Amygdala (tissue), 56 donors: ENCODE data around the gene NAB2.
A peak's percentile ranks its signal among the peaks of the same experiment; 100 is the strongest.
"Not testable (repeated sequence)": the region's sequence is repeated elsewhere in the genome, so short reads cannot be mapped to it uniquely, and the experiment has no call there.

Experiments
- DNase-seq, 56 donors: peaks; one replicate each; lab custom pipeline; 2025; lab: John Stamatoyannopoulos, UW

NAB2 gene

GRCh38 chr12:57109207-57110103 lies 20.5 kb downstream of the NAB2 start:
- DNase-seq = no peak

- peak in 17 of 56 donors; percentile 8 to 58 (median 31) for DNase-seq
Observed at GRCh38 chr12:57110104-57111030, 21.5 kb downstream of the NAB2 start.

GRCh38 chr12:57111031-57111734 lies 22.3 kb downstream of the NAB2 start, which contains the start of gene STAT6:
STAT6 (minus strand) TSS chr12:57111362; CDS start chr12:57108278, 3,084 bp downstream.
- DNase-seq = peak in 40 of 56 donors; percentile 17 to 66 (median 46)

DNA sequence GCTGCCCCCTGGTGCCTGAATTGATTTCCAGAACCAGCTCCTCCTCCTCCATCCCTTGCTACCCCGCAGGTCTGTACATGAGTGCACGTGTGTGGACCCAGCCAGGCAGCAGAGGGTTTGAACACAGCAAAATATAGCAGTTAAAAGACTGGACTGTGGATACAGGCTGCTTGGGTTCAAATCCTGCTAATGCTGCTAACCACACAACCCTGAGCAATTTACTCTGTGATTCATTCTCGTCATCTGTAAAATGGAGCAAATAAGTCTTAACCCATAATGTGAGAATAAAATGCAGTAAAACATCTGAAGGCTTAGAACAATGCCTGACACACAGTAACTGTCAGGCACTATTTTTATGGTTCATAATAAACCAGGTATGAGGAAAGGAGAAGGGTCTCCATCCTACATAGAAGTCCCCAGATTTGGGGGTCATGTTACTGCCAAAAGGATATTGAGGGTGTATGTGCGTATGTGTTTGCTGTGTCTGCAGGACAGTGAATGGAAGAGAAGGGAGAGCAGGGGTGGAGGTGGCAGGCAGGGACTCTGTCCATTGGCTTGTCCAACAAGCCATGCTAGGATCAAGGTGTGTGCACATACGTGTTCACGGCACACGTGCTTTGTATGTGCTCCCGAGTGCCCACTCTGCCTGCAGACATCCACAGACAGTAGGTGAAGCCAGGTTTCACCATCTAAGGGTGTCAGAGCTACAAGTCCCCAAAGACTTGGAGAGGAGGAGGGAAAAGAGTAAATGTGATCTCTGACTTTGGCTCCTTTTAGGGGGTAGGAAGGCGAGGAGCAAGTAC lies 23.8 kb downstream of the NAB2 start:
- DNase-seq = peak in 7 of 56 donors; percentile 39 to 82 (median 66)

DNA sequence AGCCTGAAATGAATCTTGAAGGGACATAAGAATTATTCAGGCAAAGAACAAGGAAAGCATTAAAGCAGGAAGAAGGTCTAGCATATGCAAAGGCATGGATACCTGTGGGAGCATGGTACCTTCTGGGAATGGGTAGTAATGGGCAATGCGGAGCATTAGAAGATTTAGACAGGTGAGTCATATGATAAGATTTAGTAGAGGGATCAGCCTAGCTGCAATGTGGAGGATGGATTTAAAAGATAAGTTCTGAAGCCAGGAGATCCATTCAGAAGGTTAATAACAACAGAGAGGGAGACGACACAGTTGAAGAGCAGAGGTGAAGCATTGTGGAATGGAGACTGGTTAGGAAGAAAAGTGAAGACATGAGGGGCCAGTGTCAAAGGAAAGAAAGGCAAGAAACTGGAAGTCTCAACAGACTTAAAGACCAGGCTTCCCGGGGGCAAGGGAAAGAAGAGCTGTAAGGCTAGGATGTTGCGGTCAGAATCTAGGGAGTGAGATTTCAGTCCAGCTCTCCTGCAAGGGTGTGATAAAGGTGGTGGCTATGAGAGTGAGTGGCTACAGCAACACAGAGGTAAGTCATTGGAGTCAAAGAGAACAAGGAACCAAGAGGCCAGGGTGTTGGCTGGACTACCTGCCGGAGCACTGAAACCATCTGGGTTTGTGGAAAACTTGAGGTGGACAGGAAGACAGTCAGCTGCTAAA lies 27.8 kb downstream of the NAB2 start:
- no peak for DNase-seq

GRCh38 chr12:57118711-57119271 lies 29.9 kb downstream of the NAB2 start:
- DNase-seq = no peak

DNA sequence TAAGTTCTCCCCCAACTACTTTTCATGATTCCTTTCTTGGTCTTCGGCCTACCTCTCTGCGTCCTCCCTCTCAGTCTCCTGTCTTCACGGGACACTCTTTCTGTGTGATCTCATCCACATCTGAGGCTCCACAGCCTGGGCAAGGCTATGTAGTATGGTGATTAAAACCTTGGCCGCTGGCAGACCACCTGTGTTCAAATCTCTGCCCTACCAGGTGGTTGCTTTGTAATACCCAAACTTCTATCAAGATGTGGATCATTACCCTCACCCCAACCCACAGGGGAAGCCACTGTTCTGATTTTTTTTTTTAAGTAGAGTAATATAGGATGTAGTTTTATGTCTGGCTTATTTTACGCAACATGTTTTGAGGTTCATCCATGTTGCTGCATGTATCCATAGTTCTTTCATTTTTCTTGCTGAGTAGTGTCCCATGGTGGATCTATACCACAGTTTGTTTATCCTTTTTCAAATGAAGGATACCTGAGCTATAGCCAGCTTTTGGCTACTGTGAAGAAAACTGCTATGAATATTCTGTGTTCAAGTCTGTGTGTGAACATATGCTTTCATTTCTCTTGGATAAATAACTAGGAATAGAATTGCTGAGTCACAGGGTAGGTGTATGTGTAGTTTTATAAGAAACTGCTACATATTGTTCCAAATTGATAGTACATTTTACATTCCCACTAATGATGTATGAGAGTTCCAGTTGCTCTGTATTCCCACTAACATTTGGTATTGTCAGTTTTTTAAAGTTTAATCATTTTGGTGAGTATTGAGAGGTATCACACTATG lies 30.6 kb downstream of the NAB2 start:
- DNase-seq = no peak

DNA sequence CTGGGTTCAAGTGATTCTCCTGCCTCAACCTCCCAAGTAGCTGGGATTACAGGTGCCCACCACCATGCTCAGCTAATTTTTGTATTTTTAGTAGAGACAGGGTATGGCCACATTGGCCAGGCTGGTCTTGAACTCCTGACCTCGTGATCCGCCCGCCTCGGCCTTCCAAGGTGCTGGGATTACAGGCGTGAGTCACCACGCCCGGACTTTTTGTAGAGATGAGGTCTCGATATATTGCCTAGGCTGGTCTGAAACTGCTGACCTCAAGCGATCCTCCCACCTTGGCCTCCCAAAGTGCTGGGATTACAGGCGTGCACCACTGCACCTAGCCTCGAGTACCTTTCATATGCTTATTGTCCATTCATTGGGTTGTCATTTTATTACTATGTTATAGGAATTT lies 31.8 kb downstream of the NAB2 start:
- not testable (repeated sequence) for DNase-seq

DNA sequence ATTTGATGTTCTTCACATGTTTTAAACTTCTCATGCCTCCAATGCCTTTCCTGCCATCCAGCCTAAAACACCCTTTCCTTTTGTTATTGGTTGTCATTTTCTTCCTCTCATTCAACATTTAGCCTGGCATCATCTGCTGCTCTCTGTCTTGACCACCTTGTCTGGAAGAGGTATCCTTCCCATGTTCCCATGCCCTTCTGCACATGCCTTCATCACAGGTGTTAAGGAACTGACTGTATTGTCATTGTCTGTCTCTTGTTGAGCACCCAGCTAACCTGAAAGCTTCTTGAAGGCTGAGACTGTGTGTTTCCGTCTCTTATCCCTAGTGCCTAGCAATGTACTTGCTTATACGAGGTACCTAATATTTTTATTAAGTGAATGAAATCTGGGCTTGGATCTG lies 34.9 kb downstream of the NAB2 start:
- DNase-seq = no peak

DNA sequence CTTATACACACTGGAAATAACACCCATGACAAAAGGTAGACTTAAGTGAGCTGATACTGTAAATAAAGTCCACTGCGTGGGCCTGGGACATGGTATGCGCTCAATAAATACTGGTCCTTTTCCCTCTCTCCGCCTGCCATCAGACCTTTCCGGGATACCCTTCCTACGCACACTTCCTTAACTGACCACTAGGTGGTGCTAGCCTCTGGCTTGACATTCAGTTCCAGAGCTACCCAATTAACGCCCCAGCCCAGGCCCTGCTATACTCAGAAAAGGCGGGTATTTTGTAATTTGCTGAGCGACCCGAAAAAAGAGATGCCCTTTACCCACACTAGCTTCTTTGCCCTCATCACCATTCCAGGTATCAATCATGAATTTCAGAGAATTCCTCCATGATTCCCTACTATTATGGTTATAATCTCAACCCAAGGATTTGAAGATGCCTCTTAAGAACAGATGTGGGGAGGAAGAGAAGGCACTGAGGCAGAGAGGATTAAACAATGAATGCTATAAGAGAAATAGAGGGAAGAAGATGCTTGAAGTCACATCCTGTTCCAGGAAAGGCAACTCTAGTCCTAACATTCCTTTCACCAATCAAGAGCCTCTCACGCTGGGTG lies 35.5 kb downstream of the NAB2 start:
- DNase-seq = peak in 48 of 56 donors; percentile 11 to 88 (median 53)

- no peak for DNase-seq
Observed at GRCh38 chr12:57126061-57126460, 37.1 kb downstream of the NAB2 start.

DNA sequence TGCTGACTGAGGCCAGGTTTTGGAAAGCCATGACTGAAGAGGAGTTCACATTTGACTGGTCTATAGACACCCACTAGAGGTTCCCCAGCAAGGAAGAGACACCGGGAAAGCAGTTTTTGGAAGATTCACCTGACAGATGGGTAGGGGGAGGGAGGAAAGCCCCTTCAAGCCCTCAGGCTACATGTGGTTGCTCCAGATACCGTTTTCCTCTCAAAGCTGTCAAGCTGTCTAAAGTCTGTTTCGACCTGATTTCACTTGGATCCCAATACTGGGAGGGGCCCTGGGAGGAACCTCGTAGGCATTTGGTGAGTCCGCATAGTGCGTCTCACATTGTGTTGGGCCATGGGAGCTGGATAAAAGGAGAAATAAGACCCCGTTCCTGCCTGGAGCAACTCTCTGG lies 37.6 kb downstream of the NAB2 start:
- DNase-seq = no peak

DNA sequence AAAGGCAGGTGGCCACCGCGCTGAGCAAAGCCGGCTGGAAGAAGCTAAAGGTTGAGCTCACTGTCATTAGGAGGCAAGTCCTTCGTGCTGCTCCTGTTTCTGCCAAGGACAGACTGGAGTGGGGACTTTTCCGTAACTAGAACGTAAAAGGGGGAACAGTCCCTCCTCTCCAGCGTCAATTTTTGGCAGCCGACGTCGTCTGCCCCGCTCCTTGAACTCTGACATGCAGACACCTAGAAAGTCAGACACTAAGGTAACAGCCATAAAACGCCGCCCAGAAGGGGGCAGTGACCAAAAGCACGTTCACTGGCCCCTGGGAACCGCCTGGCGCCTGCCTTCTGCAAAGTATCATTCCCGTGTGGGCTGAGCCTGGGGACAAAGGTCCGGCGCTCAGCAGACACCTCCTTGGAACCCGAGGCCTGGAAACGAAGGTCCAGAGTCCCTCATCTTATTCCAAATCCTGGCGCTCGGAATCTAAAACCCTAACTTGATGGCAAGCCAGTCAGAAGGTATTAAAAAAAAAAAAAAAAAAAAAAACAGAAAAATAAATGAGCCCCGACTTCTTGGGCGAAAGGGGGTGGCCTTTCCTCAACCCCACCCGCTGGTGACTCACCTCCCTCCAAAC lies 38.3 kb downstream of the NAB2 start:
- DNase-seq = peak in 26 of 56 donors; percentile 11 to 59 (median 33)

DNA sequence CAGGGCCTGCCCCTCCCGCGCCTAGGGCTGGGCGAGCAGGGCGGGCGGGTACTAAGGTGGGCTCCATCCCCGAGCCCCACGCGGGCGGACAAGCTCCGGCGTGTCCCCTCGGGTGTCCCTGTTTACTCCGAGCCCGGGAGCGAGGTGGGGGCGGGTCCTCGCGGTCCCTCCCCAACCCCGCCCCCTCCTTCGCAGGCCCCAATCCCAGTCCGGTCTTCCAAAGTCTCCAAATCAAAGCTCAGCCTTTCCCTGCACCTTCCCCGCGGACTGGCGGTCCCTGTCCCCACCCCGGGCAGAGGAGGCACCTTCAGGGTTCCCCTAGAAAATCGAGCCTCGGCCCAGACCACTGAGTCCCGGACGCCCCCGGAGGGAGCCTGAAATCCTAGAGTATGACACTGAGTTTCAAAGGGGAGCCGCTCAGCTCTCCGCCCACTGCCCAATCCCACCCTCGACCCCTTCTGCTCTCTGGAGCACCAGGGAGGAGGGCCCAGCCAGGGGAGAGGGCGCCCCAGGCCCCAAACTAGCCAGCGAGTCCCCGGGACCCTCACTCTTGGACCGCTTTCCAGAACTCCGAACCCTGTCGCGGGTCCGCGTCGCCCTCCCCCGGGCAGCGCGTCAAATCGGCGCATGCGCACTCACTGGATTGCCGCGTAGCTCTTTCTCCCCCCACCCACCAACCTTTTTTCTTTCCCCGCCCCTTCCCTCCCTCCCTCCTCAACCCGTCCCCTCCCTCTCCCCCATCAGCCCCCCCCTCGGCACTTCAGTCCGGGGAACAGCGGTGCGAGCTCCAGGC lies 39.0 kb downstream of the NAB2 start, which contains the start of gene LRP1:
LRP1 (plus strand) TSS at position 758 of the 793 bp plus-strand sequence. CDS start 482 bp downstream, outside the sequence.
- DNase-seq = peak in 53 of 56 donors; percentile 31 to 91 (median 73)

DNA sequence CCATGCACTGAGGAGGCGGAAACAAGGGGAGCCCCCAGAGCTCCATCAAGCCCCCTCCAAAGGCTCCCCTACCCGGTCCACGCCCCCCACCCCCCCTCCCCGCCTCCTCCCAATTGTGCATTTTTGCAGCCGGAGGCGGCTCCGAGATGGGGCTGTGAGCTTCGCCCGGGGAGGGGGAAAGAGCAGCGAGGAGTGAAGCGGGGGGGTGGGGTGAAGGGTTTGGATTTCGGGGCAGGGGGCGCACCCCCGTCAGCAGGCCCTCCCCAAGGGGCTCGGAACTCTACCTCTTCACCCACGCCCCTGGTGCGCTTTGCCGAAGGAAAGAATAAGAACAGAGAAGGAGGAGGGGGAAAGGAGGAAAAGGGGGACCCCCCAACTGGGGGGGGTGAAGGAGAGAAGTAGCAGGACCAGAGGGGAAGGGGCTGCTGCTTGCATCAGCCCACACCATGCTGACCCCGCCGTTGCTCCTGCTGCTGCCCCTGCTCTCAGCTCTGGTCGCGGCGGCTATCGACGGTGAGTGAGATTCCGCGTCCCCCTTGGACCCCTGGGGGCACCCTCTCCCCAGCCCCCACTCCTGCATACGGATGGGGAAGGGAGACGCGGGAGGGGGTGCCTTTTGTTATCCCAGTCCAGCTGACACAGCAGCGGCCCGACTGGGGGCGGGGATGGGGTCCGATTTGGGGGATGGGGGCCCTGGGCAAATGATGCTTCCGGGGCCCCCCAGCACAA lies 39.8 kb downstream of the NAB2 start:
- DNase-seq = peak in 4 of 56 donors; percentile 26 to 39 (median 32)
